ENCODE data around the gene CD8B. TPM values are rescaled to one million over a fixed set of nuclear protein-coding genes. Genes with fewer than 3 reads are reported as not detected.
A peak's percentile ranks its signal among the peaks of the same experiment; 100 is the strongest.

Gene CD8B
- total RNA-seq, 1 donor from 2014 or later = not detected

GRCh38 chr2:86772611-86773010, 89.1 kb downstream of the CD8B start:
- H3K9me3 Mint-ChIP-seq = no peaks in the 10 kb centered on the region
- H3K27me3 Mint-ChIP-seq (ENCODE audit: low read depth) = no peaks in the 10 kb centered on the region
- H3K4me1 Mint-ChIP-seq = peaks cover 9% of the 10 kb centered on the region
- H3K27ac Mint-ChIP-seq = no peak overlapping the region
- H3K4me3 Mint-ChIP-seq = no peak overlapping the region
- no peak for DNase-seq (ENCODE audit: low spot score in 2 of 2, unreplicated experiment in 2 of 2)
- H3K36me3 Mint-ChIP-seq = peaks cover 30% of the 10 kb centered on the region
- no peak for TF ChIP-seq CTCF (IDR thresholded peaks at IDR 0.05; ENCODE audit: unreplicated experiment)

- H3K27me3 Mint-ChIP-seq (ENCODE audit: low read depth) = no peaks in the 10 kb centered on the region
- DNase-seq (ENCODE audit: low spot score in 2 of 2, unreplicated experiment in 2 of 2) = no peak
- peak overlapping the region; percentile 30 for H3K27ac Mint-ChIP-seq
- peaks cover 12% of the 10 kb centered on the region for H3K4me1 Mint-ChIP-seq
- H3K4me3 Mint-ChIP-seq = no peak overlapping the region
- peaks cover 30% of the 10 kb centered on the region for H3K36me3 Mint-ChIP-seq
- no peaks in the 10 kb centered on the region for H3K9me3 Mint-ChIP-seq
- TF ChIP-seq CTCF (IDR thresholded peaks at IDR 0.05; ENCODE audit: unreplicated experiment) = no peak
These were observed 90.8 kb downstream of the CD8B start for GRCh38 chr2:86770816-86771301.

- no peaks in the 10 kb centered on the region for H3K9me3 Mint-ChIP-seq
These were observed 91.8 kb downstream of the CD8B start for GRCh38 chr2:86769838-86770237.

GRCh38 chr2:86768189-86768949, 93.3 kb downstream of the CD8B start:
- no peaks in the 10 kb centered on the region for H3K27me3 Mint-ChIP-seq (ENCODE audit: low read depth)
- H3K36me3 Mint-ChIP-seq = peaks cover 19% of the 10 kb centered on the region
- no peak for DNase-seq (ENCODE audit: low spot score in 2 of 2, unreplicated experiment in 2 of 2)
- H3K27ac Mint-ChIP-seq = peak overlapping the region; percentile 84
- H3K4me3 Mint-ChIP-seq = no peak overlapping the region
- TF ChIP-seq CTCF (IDR thresholded peaks at IDR 0.05; ENCODE audit: unreplicated experiment) = no peak
- H3K4me1 Mint-ChIP-seq = peaks cover 16% of the 10 kb centered on the region
- H3K9me3 Mint-ChIP-seq = no peaks in the 10 kb centered on the region

More at GRCh38 chr2:86769838-86770237, 91.8 kb downstream of the CD8B start:
- H3K4me3 Mint-ChIP-seq = no peak overlapping the region
- peak overlapping the region; percentile 21 for H3K27ac Mint-ChIP-seq
- peaks cover 27% of the 10 kb centered on the region for H3K36me3 Mint-ChIP-seq
- no peak for DNase-seq (ENCODE audit: low spot score in 2 of 2, unreplicated experiment in 2 of 2)
- H3K27me3 Mint-ChIP-seq (ENCODE audit: low read depth) = no peaks in the 10 kb centered on the region
- TF ChIP-seq CTCF (IDR thresholded peaks at IDR 0.05; ENCODE audit: unreplicated experiment) = no peak
- peaks cover 13% of the 10 kb centered on the region for H3K4me1 Mint-ChIP-seq

Other genes starting within 250 kb of the CD8B start
- 39.2 to 41.2 TPM (median 39.4 TPM) in 3 replicates for gene RNF103, start 238.0 kb downstream of the CD8B start, total RNA-seq
- gene RMND5A, start 141.6 kb downstream of the CD8B start, total RNA-seq = 41.0 to 44.3 TPM (median 43.9 TPM) in 3 replicates
- 0.31 to 0.38 TPM (median 0.36 TPM) in 3 replicates for gene CD8A, start 71.0 kb downstream of the CD8B start, total RNA-seq
- gene RGPD1, start 80.2 kb upstream of the CD8B start, total RNA-seq = 2.7 to 4.8 TPM (median 3.4 TPM) in 3 replicates
- 8.4 to 9.3 TPM (median 8.8 TPM) in 3 replicates for gene PLGLB1, start 160.0 kb upstream of the CD8B start, total RNA-seq

Data from mesothelial cell of epicardium (in vitro differentiated cells).